ENCODE measurements around the gene PRB2.

DNA sequence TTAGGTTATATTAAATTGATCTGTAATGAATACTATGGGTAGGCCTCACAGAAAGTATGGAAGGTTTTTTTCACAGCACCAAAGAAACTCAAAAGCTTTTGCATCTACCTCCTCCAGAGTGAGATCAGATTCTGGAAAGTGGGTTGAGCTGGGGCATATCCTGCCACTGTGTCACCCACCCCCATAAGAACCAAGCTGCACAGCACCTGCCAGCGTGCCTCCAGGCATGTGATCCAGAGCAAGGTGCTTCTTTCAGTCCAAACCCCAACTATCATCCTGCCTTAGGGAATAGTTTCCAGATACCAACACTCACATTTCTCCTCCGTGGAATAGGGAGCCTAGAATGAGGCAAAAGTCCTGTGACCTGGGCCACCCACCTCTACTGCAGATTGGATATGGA lies 42.6 kb upstream of the PRB2 start:
- TF ChIP-seq POLR2AphosphoS5 (IDR thresholded peaks at IDR 0.05) (no peak), POLR2A (IDR thresholded peaks at IDR 0.05) (no peak)
- TF ChIP-seq, protein P1, sequence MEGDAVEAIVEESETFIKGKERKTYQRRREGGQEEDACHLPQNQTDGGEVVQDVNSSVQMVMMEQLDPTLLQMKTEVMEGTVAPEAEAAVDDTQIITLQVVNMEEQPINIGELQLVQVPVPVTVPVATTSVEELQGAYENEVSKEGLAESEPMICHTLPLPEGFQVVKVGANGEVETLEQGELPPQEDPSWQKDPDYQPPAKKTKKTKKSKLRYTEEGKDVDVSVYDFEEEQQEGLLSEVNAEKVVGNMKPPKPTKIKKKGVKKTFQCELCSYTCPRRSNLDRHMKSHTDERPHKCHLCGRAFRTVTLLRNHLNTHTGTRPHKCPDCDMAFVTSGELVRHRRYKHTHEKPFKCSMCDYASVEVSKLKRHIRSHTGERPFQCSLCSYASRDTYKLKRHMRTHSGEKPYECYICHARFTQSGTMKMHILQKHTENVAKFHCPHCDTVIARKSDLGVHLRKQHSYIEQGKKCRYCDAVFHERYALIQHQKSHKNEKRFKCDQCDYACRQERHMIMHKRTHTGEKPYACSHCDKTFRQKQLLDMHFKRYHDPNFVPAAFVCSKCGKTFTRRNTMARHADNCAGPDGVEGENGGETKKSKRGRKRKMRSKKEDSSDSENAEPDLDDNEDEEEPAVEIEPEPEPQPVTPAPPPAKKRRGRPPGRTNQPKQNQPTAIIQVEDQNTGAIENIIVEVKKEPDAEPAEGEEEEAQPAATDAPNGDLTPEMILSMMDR (IDR thresholded peaks at IDR 0.05): no peak

Data from sigmoid colon (tissue), 4 donors.